RPMI7951 (cell line): ENCODE data around the gene AMN. TPM values are rescaled to one million over a fixed set of nuclear protein-coding genes. Genes with fewer than 3 reads are reported as not detected.
"Not testable (repeated sequence)": the region's sequence is repeated elsewhere in the genome, so short reads cannot be mapped to it uniquely, and the experiment has no call there.

ENCODE experiments used
- DNase-seq: peaks from one replicate; pipeline ENCODE4 v3.0.0-alpha.2; 2012; ENCODE audit warnings: low read depth
- total RNA-seq: library from RNA; depleted of rRNA; stranded (reverse); fragments of >200 nt; shearing (Covaris generic); gene quantifications from 2 replicates; pipeline ENCODE4 v1.2.3, GENCODE V29; 2014; rRNA removed

The AMN gene
- total RNA-seq, result not detected in 2 replicates

DNA sequence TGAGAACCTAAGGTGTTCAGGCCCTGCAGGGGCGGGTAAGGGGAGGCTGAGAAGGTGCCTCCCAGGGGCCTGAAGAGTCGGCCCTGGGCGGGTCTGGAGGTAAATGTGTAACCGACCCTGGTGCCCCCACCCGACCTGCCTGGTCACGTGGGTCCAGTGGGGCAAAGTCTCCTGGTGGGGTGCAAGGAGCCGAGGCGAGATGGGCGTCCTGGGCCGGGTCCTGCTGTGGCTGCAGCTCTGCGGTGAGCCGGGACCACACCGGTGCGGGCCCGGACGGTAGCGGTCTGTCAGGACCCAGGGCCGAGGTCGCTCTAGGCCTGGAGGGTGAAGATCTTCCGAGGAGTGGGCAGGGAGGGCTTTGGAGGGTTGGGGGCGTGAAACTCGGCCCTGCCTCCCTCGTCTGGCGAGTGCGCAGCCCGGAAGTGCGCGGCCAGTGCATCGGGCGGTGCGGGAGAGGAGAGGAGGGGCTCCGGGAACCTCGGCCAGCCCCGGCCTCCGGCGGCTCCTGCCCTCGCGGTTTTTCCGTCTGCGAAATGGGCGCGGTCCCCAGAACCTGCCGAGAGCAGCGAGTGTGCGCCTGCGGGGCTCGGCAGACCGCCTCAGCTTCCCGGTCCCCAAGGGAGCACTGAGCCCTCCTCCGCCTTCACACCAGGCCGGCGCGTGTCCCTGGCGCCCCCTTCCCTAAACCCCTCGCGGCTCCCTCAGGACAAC, at the start of gene AMN:
TSS of gene AMN (plus strand) at position 174 of the 711 bp plus-strand sequence. CDS start at position 200, 26 bp downstream.
- DNase-seq, result no peak

DNA sequence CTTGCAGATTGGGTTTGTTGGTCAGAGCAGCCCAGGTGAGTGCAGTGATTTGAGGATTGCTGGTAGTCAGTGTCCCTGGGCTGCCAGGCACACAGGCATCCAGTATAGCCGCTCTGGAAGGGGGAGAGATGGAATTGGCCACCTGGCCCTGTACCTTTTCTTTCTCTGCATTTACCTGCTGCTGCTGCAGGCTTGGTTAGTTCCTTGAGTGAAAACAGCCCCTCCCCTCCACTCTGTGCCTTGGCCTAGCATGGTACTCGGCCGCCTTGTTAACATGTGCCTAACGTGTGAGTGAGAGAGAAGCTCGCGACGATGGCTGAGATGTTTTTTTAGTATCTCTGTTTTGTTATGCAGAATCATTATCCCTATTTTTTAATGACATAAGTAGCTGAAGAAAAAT, 49.3 kb upstream of the AMN start:
- DNase-seq, result no peak

- DNase-seq, result no peak
Measured at GRCh38 chr14:102873546-102874061, 48.9 kb upstream of the AMN start.

DNA sequence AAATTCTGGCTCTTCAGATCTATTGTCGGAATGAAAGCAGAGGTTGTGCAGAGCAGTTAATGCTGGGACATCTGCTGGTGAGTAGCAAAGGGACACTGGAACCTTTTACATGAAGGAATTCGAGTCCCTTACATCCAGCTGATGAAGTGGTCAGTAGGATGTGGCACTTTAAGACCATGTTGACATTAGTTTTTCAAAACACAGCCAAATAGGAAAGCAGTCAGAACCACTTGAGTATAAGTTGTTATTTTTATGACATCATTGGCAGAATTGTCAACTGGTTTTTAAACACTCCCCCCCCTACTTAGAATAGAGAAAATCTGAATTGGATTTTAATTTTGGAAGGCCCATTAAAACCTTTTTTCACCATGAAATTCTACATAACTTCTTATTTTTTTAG, 46.8 kb upstream of the AMN start:
- DNase-seq, result no peak

- DNase-seq, result not testable (repeated sequence)
Measured at GRCh38 chr14:102877511-102877910, 45.0 kb upstream of the AMN start.

GRCh38 chr14:102878174-102878969, 44.1 kb upstream of the AMN start:
- no peak for DNase-seq

DNA sequence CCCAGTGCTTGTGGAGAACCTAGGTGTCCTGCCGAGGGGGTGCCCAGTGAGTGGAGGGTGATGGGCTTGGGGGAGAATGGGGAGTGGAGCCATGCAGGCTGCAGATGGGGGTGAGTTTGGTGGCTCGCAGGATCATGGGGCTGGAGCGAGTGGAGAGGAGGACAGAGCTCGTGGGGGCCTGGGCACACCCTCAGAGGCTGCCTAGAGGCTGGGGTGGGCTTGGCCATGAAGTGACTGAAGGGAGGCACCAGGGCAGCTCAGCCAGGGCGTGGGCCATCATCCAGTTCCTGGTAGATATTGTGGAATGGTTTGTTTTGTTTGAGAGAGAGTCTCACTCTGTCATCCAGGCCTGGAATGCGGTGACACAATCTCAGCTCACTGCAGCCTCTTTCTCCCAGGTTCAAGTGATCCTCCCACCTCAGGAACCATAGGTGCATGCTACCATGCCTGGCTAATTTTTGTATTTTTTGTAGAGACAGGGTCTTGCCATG, 43.4 kb upstream of the AMN start:
- DNase-seq, result no peak

DNA sequence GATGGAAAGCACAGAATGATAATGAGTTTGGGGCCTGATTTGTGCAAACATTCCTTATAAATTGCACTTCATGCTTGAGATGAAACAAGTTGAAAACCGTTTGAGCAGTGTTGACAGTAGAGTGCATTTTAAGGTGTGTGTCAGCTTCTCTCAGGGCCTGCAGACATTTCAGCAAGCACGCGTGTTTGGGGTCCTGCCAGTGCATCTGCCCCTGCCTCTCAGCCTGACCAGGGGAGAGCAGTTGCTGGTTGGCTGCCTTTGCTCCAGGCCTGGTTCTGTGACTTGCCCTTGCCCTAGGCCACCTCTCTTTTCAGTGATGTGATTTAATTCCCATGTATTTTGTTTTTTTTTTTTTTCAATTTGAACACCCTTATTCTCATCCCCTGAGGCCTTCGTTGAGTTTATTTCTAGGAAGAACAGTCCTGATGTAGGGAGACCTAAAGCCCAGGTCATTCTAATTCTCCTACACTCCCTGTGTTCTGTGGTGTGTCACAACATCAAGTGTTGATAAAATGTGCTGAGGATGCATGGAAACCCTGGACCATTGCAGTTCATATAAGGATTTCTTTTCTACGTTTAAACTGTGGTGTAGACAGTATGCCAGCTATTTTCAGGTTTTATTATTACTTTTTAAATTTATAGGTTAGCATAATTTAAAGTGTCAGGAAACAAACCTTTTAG, 40.1 kb upstream of the AMN start:
- DNase-seq, result no peak

- no peak for DNase-seq
Measured at GRCh38 chr14:102883089-102883541, 39.3 kb upstream of the AMN start.

DNA sequence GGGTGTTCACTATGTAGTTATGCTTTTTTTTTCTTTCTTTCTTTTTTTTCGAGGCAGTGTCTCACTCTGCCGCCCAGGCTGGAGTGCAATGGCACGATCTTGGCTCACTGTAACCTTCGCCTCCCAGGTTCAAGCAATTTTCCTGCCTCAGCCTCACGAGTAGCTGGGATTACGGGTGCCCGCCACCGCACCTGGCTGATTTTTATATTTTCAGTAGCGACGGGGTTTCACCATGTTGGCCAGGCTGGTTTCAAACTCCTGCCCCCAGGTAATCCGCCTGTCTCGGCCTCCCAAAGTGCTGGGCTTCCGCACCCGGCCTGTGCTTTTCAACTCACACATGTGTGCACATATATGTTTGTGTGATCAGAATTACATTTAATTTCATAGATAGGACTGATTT, 38.9 kb upstream of the AMN start:
- no peak for DNase-seq

GRCh38 chr14:102885737-102886447, 36.6 kb upstream of the AMN start:
- no peak for DNase-seq

DNA sequence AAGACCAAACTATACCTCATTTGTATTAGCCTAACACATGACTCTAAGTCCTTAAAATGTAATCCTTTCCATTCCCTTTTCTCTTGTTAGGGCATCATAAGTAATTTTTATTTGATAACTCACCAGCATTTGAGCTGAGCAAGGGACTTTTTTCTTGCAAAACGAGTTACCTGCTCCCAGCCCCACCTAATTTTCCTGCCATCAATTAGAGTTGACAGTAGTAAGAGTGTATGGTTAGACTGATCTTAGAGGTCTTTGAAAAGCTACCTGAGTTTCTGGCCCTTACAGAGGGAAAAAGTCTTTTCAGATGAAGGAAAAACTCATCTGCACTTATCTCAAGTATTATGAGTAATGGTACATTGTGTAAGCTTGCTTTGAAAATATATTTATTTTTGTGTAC, 33.7 kb upstream of the AMN start:
- no peak for DNase-seq

- DNase-seq, result no peak
Measured at GRCh38 chr14:102889615-102890014, 32.8 kb upstream of the AMN start.

DNA sequence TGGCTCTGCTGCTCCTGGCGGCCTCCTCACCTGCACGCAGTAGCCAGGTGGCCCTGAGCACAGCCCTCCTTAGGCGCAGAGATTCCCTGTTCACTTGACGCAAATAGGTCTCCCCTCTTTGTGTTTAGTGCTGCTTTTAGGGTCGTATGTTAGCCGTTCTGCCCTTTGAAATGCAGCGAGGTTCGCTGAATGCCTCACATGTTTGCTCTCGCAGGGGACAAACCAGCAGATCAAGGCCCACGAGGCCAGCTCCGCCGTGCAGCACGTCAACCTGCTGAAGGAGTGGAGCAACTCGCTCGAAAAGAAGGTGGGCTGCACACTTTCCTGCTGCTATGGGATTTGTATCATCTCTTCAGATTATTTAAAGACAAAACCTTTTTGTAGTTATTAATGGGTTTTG, 31.4 kb upstream of the AMN start:
- DNase-seq, result no peak

GRCh38 chr14:102891556-102891955, 30.9 kb upstream of the AMN start:
- peak; percentile 2 for DNase-seq

DNA sequence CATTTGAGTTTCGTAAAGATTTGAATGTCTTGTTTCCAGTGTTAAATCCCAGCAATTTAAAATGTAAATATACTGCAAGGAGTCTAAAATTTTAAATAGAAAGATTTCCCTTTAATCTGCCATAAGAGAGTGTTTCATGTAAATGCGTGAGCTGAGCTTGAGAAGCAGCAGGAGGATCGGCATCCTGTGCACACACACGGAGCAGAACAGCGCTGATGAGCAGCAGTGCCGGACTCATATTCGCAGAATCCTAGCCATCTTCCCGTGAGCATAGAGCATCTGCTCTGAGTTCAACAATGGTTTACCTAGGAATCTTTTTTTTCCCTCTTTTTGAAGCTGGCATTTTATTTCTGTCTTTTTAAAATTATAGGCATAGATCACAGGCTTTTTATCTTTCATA, 29.8 kb upstream of the AMN start:
- no peak for DNase-seq

- no peak for DNase-seq
Measured at GRCh38 chr14:102893452-102893851, 29.0 kb upstream of the AMN start.

DNA sequence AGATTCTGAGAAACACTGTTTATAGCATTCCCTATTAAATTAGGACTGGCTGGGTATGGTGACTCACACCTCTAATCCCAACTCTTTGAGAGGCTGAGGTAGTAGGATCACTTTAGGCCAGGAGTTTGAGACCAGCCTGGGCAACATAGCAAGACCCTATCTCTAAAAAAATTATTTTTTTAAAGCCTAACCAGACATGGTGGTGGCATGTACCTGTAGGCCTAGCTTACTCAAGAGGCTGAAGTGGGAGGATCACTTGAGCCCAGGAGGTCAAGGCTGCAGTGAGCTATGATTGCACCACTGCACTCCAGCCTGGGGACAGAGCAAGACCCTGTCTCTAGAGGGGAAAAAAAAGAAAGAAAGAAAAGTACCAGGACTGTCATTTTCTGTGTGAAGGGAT, 25.7 kb upstream of the AMN start:
- not testable (repeated sequence) for DNase-seq

- DNase-seq, result no peak
Measured at GRCh38 chr14:102897299-102898027, 25.0 kb upstream of the AMN start.

GRCh38 chr14:102898298-102898697, 24.2 kb upstream of the AMN start:
- DNase-seq, result no peak
